Measurements from ENCODE around the gene SCNN1B.
"Not testable (repeated sequence)": the region's sequence is repeated elsewhere in the genome, so short reads cannot be mapped to it uniquely, and the experiment has no call there.

Gene SCNN1B

DNA sequence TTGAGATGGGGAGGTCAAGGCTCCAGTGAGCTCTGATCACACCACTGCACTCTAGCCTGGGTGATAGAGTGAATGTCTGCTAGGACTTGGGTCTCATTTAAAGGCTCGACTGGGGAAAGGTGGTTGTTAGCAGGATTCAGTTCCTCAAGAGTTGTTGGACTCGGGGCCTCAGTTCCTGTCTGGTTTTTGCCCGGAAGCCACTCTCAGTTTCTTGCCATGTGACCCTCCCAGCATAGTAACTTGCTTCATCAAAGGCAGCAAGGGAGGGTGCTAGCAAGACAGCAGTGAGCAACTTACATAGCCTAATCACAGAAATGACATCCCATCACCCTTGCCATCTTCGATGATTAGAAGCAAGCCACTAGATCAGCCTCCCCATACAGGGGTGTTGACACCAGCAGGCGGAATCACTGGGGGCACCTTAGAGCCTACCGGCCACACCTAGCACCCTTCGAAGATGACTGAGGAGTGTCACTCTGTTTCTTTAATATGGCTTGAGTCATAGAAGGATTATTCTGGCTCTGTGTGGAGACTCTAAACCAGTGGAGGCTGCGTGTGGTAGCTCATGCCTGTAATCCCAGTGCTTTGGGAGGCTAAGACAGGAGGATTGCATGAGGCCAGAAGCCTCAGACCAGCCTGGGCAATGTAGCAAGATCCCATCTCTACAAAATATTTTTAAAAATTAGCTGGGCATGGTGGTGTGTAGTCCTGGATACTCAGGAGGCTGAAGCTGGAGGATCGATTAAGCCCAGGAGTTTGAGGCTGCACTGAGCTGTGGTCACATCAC, 13.2 kb upstream of the SCNN1B start:
- no peak for DNase-seq

- DNase-seq = no peak
Measured at GRCh38 chr16:23290189-23291062, 11.7 kb upstream of the SCNN1B start.

DNA sequence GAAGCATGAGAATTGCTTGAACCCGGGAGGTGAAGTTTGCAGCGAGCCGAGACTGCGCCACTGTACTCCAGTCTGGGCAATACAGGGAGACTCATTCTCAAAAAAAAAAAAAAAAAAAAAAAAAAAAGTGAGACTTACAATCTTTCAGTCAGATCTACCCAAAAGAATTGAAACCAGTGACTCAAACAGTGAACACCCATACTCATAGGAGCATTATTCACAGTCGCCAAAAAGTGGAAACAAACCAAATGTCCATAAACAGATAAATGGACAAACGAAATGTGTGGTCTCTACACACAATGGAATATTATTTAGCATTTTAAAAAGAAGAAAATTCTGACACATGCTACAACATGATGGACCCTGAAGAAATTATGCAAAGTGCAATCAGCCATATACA, 9.1 kb upstream of the SCNN1B start:
- DNase-seq = no peak

DNA sequence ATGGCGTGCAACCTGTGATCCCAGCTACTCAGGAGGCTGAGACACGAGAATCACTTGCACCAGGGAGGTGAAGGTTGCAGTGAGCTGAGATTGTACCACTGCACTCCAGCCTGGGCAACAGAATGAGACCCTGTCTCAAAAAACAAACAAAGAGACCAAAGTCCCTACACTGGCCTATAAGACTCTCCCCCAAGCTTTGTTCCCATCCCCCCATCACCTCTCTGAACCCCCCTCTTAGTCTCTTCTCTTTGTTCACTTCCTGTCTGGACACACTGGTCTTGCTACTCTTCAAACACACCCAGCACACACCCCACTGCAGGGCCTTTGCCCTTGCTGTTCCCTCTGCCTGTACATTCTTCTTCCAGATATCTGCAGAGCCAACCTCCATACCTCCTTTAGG, 7.8 kb upstream of the SCNN1B start:
- no peak for DNase-seq

DNA sequence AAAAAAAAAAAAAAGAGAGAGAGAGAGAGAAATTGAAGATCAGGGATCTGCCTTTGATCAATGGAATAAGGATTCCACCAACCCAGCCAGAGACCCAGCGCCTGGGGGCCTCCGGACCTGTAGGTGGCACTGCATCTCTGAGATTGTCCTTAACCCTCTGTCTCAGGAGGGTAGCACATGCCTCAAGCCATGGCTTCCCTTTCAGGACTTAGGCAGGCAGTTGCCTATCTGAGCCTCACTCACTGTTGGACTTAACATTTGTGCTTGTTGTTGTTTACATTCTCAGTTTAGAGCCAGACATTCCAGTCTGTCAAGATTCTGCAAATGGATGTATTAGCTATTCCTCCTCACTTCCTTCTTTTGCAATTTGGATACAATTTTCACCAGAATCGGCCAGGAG, 5.1 kb upstream of the SCNN1B start:
- peak; percentile 17 to 25 for DNase-seq

- DNase-seq = no peak
Measured at GRCh38 chr16:23298290-23298915, 3.7 kb upstream of the SCNN1B start.

DNA sequence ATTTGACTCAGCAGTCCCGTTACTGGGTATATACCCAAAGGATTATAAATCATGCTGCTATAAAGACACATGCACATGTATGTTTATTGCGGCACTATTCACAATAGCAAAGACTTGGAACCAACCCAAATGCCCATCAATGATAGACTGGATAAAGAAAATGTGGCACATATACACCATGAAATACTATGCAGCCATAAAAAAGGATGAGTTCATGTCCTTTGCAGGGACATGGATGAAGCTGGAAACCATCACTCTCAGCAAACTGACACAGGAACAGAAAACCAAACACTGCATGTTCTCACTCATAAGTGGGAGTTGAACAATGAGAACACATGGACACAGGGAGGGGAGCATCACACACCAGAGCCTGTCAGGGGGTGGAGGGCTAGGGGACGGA, 2.3 kb upstream of the SCNN1B start:
- not testable (repeated sequence) for DNase-seq

GRCh38 chr16:23301251-23302044, 654 bp upstream of the SCNN1B start:
- DNase-seq = no peak

DNA sequence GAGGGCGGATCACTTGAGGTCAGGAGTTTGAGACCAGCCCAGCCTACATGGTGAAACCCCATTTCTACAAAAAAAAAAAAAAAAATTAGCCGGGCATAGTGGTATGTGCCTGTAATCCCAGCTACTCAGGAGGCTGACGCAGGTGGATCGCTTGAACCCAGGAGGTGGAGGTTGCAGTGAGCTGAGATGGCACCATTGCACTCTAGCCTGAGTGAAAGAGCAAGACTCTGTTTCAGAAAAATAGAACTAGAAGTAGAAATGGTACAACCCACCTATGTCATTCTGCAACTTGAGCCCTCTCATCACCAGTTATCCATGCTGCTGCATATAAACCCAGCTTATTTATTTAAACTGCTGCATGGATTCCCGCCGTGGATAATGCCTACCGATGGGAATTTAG, 1.6 kb downstream of the SCNN1B start:
- DNase-seq = no peak

DNA sequence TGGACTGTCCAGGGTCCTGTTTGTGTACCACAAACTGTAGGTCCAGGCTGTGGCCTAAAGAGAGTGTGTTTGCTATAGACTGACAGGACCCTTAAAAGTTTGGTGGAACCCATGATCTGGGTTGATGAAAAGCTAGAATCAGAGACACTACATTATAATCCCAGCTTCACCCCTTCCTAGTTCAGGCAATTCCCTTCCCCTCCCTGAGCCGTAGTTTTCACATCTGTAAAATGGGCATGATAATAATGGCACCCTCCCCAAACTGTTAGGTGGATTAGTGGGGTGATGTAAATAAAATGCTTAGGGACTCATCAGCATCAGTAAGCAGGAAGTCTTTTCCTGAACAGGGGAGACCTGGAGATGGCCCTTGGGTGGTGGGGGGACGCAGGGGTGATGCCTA, 2.5 kb downstream of the SCNN1B start:
- DNase-seq = no peak

DNA sequence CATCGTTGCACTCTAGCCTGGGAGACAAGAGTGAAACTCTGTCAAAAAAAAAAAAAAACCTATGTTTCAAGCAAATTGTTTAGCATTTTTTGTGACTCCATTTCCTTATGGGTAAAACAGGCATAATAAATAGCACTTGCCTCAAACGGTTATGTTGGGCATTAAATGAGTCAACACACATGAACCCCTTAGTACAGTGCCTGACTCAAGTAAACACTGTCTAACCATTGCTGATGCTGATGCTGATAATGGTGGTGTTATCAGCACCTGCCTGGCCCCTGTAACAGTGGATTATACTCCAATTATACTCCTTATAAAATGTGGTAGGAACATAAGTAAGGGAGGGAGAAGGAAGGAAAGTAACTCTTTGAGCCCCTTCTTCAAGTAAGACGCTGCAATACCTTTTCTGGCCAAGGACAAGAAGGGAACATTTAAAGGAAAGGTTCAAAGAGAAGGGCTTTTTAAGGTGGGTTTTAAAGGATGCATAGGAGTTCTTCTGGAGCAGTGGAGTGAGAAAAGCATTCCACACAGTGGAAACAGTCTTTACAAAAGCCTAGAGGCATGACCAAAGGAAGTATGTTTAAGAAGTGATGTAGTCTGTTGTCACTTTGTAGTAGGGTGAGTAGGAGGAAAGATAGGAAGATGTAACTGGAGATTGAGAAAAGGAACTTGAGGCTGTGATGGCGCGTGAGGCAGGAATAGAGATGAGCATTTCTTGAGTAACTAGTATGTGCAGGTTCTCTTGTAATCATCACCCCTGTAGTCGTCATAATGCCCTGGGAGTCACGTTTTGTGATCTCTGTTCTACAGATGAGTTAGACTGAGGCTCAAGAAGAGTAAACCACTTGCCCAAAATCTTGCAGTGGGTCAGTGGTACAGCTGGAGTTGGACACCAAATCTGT, 4.3 kb downstream of the SCNN1B start:
- no peak for DNase-seq

- no peak for DNase-seq
Measured at GRCh38 chr16:23310217-23310616, 8.1 kb downstream of the SCNN1B start.

DNA sequence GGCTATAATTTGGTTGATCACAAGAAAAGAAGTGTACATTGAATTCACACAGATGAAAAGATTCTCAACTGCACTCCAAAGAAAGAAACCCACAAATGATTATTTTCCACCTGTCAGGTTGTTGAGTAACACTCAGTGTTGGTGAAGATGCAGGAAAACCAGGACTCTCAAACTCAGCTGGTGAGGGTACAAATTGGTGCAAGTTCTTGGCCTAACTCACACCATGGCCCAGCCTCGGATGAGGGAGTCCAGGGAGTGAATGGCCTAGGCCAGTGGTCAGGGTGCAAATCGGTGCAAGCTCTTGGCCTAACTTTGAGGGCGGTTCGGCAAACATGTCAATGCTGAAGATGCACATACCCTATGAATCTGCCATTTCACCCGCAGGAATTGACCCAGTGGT, 8.6 kb downstream of the SCNN1B start:
- DNase-seq = no peak

- no peak for DNase-seq
Measured at GRCh38 chr16:23316232-23316631, 14.1 kb downstream of the SCNN1B start.

- no peak for DNase-seq
Measured at GRCh38 chr16:23316634-23317265, 14.6 kb downstream of the SCNN1B start.

GRCh38 chr16:23317266-23317661, 15.2 kb downstream of the SCNN1B start:
- no peak for DNase-seq

GRCh38 chr16:23317751-23318150, 15.6 kb downstream of the SCNN1B start:
- no peak for DNase-seq

DNA sequence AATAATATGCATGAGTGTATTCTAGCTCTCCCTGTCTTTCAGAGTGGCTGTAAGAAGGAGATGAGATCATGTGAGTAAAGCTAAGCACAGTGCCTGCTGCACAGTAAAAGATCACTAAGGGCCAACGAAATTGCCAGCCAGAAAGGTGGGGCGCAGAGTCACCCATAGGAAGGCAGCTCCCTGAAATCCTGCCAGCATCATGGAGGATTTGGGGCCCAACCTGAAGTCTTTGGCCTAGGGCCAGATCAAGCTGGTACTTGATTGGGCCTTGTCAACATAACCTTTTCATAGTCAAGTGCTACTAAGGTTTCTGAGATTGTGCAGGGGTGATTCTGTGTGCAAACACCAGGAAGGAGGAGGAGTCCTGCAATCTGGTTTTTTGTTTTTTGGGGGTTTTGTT, 16.5 kb downstream of the SCNN1B start:
- no peak for DNase-seq

DNA sequence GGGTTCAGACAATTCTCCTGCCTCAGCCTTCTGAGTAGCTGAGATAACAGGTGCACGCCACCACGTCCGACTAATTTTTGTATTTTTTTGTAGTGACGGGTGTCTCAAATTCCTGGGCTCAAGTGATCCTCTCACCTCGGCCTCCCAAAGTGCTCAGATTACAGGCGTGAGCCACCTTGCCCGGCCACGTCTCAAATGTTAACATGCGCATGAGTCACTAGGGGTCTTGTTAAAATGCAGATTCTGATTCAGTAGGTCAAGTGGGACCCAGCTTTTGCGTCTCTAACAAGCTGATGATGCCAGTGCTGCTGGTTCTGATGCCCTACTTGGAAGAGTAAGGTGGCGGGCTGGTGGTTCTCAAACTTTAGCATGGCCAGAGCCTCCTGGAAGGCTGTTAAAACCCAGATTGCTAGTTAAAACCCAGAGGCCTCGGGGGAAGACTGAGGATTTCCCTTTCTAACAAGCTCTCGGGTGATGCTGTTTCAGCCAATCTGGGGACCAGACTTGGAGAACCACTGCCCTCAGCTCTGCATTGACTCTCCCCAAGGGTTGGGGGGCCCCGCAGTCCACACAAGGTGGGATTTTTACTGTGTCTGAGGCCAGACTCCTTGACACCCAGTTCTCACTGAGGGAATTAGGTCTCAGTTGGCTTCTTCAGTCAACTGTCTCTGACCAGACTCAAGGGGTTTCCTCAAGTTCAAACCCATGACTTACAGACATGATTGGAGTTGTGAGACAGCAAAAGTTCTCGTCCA, 17.9 kb downstream of the SCNN1B start:
- no peak for DNase-seq

- no peak for DNase-seq
Measured at GRCh38 chr16:23320693-23321092, 18.6 kb downstream of the SCNN1B start.

All from NCI-H1930 (cell line).